Stimulated activated CD8-positive, alpha-beta memory T cell treated with anti-CD3 and anti-CD28 coated beads, Interleukin-15, amount 100 ng/mL, for 4 hours (primary cell): ENCODE measurements around the gene SCRN3.
"Not testable (repeated sequence)": the region's sequence is repeated elsewhere in the genome, so short reads cannot be mapped to it uniquely, and the experiment has no call there.

ENCODE experiments used
- DNase-seq, 2 donors: peaks; one replicate each; pipeline ENCODE4 v3.0.0-alpha.2; 2020; ENCODE audit warnings: low read depth in 2 of 2

SCRN3 gene

DNA sequence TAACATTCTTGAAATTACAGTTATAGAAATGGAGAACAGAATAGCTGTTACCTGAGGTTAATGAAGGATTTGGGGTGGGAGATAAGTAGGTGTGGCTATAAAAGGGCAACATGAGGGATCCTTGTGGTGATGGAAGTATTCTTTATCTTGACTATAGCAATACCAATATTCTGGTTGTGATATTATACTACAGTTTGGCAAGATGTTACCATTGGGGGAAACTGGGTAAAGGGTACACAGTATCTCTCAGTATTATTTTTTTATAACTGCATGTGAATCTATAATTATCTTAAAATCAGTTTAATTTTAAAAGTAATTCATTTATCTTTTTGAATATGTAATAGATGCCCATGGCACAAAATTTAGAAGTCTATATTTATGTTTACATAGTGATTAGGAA is 8.1 kb downstream of the SCRN3 start:
- no peak for DNase-seq

- DNase-seq: not testable (repeated sequence)
These were observed 14.5 kb downstream of the SCRN3 start for GRCh38 chr2:174410039-174410438.

DNA sequence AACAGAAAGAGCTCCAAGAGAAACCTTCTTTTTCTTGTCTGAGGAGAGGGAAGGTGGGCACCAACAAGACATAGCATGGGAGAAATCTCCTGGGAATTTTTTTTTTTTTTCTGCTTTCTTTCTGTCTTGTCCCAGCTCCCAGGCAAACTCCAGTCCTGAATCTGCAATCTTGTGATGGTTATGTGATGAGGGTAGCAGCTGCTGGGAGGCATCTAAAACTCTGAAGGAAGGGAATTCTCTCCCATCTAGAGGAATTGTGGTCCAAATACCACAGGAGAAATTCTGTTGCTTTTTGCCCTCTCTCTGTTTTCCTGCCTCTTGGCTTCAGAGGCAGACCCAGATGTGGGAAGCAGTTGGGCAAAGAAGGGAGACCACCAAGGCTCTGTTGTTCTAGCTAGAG is 16.7 kb downstream of the SCRN3 start:
- no peak for DNase-seq

- no peak for DNase-seq
These were observed 32.7 kb downstream of the SCRN3 start for GRCh38 chr2:174428214-174428613.

DNA sequence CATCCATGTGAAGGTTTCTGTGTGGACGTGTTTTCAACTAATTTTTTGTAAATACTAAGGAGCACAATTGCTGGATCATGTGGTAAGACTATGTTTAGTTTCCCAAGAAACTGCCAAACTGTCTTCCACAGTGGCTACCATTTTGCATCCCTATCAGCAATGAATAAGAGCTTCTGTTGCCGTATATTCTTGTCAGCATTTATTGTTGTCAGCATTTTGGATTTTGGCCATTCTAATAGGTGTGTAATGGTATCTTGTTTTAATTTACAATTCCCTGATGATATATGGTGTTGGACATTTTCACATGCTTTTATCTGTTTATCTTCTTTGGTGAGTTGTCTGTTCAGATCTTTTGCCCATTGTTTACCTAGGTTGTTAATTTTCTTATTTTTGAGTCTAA is 34.5 kb downstream of the SCRN3 start:
- DNase-seq: no peak

DNA sequence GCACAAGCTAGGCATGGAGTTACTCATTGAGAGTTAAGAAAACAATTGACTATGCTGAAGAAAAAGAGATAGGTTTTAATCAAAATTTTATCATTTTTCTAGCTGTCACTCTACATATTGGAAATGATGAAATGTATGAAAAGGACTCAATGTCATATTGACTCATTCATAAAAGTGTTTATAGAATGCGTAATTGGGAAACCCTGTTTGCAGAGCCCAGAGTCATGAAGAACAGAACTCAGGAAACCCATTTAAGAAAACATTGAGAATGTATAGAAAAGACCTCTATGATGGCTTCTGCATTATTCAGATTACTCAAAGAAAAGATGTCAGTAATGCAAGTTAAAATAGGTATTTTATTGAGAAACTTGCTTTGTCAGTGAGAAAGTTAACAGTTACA is 36.4 kb downstream of the SCRN3 start:
- no peak for DNase-seq

- DNase-seq: no peak
These were observed 40.8 kb downstream of the SCRN3 start for GRCh38 chr2:174436351-174436750.

GRCh38 chr2:174438146-174438886 is 42.8 kb downstream of the SCRN3 start:
- DNase-seq: no peak

GRCh38 chr2:174439323-174439722 is 43.8 kb downstream of the SCRN3 start:
- DNase-seq: no peak

DNA sequence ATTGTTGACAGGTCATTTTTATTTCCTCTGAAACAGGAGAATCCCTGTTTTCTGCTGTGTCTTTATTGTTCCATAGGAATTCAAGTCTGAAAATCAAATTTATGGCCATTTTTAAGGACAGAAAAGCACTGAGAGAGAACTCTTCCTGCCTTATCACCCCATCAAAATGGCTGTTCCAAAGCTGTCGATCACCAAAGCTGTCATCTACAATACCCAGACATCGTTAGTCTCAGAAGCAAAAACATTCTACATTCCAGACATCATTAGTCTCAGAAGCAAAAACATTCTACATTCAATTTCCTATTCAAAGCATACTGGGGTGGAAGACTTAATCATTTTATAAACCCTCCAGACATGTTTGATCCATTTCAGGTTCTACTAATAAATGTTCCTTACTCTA is 44.4 kb downstream of the SCRN3 start:
- DNase-seq: no peak

DNA sequence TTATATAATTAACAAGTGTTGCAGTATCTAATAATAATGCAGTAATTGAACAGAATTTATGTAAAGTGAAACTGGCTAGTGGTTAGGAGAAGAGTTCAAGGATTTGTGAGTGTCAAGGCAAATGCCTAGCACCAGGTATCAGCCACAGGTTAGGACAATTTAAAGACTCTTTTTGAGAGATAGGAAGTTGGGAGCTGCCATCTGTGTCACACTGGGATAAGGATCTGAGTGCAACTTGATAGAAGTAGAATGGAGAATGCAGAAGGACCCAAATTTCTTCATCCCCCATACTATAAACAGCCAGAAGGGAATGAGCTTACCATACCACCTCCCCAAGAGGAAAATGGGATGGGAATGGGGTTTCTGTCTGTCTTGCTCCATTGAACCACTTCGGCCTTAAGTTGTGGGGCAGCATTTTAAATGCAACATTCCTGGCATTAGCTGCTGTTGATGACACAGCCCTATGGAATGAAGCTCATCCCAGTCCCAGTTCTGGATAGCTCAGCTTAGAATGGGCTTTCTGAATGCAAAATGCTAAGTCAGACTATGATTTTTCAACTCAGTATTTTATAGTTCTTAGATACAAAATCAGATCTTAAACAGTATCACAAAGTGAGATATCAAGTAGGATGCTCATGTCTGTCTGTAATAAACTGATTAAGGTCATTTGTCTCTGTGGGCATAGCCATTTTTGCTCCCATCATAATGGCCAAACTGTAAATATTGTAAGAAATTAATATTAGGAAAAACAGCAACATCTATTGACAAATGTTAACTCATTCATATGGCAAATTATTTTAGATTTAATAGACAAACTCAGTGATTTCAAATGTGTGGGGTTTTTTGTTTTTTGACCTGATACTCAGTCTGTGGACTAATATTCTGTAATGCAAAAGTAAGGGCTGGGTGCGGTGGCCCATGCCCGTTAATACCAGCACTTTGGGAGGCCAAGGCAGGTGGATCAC is 47.3 kb downstream of the SCRN3 start:
- DNase-seq: no peak

DNA sequence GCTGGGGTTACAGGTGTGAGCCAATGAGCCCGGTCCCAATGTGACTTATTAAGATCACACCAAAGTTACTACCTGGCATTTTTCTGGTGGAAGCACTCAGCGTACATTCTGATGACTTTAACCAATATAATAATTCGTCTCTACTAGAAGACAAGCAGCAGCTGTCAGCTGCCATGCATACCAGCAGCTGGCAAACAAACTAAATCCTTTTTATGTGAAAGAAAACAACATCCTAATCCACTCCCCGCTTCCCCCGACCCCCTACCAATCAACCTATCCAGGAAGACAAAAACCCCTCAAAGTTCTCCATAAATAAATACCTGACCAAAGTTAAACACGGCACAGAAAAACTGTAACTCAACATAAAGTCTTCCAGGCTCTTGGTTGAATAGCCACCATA is 49.2 kb downstream of the SCRN3 start:
- DNase-seq: no peak

DNA sequence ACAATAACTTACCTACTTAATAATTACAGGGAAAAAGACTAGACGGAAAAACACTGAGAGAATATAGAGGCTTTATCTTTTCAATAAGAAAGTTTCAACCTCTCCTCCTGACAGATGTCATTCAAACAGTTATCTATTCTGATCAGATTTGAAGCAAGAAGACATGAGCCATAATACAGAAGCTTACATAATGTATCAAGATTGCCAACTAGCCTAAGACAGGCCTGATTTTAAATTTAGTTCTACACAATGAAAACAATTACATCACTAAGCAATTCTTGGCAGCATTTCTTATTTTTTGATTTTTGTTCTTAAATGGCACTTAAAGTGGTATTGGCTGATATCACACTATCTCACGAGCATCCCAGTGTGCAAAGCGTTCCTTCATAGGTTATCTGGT is 49.7 kb downstream of the SCRN3 start:
- DNase-seq: no peak

- DNase-seq: no peak
These were observed 51.0 kb downstream of the SCRN3 start for GRCh38 chr2:174446531-174446930.

DNA sequence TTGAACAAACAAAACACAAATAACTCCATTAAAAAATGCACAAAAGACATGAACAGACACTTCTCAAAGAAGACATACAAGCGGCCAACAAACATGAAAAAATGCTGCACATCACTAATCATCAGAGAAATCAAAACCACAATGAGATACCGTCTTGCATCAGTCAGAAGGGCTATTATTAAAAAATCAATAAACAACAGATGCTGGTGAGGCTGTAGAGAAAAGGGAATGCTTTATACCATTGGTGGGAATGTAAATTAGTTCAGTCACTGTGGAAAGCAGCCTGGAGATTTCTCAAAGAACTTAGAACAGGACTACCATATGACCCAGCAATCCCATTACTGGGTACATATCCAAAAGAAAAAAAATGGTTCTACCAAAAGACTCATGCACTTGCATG is 53.5 kb downstream of the SCRN3 start:
- no peak for DNase-seq

DNA sequence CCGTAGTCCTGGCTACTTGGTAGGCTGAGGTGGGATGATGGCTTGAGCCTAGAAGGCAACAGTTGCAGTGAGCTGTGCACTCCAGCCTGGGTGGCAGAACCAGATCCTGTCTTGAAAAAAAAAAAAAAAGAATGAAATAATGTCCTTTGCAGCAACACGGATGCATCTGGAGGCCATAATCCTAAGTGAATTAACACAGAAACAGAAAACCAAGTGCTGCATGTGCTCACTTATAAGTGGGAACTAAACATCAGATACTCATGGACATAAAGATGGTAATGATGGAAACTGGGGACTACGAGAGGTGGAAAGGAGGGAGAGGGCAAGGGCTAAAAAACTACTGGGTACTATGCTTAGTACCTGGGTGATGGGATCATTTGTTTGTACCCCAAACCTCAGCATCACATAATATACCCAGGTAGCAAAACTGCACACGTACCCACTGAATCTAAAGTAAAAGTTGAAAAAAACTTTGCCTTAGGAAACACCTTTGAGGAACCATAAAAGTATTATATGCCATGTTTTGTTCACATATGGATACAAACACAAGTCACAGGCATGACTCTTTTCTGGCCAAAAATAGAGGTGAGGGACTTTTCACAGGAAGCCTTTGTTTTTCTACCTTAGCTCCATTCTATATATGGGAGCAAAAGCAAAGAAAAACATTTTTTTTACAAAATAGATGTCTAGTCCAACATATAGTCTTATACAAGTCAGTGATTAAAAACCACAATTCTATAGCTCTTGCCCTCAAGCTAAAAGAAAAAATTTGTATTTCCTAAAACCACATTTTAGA is 54.7 kb downstream of the SCRN3 start:
- DNase-seq: no peak

DNA sequence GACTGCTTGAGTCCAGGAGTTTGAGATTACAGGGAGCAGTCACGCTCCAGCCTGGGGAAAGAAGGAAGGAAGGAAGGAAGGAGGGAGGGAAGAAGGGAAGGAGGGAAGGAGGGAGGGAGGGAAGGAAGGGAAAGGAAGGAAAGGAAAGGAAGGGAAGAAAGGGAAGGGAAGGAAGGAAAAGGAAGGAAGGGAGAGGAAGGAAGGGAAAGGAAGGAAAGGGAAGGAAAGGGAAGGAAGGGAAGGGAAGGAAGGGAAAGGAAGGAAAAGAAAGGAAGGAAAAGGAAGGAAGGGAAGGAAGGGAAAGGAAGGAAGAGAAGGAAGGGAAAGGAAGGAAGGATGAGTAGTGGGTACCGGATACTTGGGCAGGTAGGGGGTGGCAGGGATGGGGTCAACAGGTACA is 59.0 kb downstream of the SCRN3 start:
- DNase-seq: no peak

DNA sequence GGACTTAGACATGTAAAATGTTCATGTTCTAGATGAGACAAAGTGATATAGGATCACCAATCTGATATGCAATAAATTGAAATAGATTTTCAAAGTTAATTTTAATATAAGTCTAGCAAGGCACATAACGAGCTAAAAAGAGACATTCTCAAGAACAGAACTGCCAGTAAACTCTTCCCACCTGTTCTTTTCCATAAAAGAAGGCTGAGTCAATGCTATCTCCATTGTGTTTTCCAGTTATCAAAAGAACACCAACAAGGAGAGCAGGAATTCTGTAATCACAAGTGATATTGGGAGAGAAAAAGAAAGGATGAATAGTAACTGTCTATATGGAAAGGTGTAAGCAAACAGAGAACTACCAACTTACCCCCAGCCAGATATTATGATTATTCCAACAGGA is 65.7 kb downstream of the SCRN3 start:
- no peak for DNase-seq

- no peak for DNase-seq
These were observed 69.8 kb downstream of the SCRN3 start for GRCh38 chr2:174465327-174465726.

- no peak for DNase-seq
These were observed 78.3 kb downstream of the SCRN3 start for GRCh38 chr2:174473796-174474195.

DNA sequence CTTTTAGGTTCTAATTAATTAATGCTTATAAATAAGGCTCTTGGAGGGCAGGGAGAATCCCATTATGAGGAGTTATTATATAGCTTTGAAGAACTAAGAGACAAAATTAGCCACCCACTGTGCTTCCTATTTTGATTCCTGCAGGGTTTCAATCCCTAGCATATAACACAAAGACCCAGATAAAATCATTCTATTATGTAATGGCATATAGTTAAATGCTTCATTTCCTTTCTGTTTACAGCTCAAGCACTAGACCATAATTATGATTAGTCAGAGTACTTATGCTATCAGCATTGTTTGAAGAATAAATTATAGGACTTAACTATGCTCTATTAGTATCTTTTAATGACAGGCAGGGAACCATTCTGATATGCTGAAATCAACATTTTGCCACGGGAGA is 82.2 kb downstream of the SCRN3 start:
- no peak for DNase-seq
